Hindlimb muscle (tissue), 1 donor: ENCODE measurements around the gene STAG1. TPM values are rescaled to one million over a fixed set of nuclear protein-coding genes. Genes with fewer than 3 reads are reported as not detected.

Experiments
- DNase-seq: peaks from one replicate; pipeline ENCODE4 v3.0.0-alpha.2; 2013
- polyA plus RNA-seq: library from polyadenylated mRNA; unstranded; fragments of 120-200 nt; gene quantifications from one replicate; pipeline ENCODE4 v1.2.1, GENCODE V29; 2013; ENCODE audit not compliant: insufficient read length

Gene STAG1
- polyA plus RNA-seq, 1 donor = 33.2 TPM

DNA sequence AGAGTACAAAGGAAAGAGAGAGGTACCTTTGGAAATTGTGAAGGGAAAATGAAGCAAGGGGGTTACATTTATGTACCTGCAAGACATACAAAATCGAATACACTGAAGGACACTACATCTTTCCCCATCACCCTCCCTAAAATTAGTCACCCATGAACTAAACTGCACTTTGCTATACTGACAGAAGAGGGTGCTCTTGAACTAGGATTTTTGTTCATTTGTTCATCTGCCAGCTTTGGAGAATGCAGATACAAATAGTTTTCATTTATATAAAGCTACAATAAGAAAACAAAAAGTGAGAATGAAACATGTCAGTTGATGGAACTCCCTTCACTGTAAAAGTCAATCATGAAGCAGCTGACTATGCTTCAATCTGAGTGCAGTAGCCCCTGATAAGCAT lies 446.3 kb downstream of the STAG1 start:
- DNase-seq = no peak

- DNase-seq = no peak
Observed at GRCh38 chr3:136300444-136300843, 451.7 kb downstream of the STAG1 start.

DNA sequence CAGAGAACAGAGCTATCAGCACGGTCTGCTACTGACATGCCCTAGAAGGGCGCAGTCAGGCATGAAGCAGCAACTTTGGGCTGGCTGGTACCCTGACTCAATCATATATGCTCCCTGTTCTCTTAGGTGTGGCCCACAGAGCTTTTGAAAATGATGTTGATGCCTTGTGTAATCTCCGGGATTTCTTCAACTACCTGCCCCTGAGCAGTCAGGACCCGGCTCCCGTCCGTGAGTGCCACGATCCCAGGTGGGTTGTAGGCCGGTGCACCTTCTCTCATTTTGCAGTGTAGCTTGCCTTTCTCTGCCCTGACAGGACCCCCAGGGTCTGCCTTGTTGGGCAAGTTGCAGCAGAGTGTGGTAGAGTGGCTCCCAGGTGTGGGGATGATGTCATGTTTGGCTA lies 454.4 kb downstream of the STAG1 start:
- no peak for DNase-seq

- no peak for DNase-seq
Observed at GRCh38 chr3:136296960-136297359, 455.2 kb downstream of the STAG1 start.

DNA sequence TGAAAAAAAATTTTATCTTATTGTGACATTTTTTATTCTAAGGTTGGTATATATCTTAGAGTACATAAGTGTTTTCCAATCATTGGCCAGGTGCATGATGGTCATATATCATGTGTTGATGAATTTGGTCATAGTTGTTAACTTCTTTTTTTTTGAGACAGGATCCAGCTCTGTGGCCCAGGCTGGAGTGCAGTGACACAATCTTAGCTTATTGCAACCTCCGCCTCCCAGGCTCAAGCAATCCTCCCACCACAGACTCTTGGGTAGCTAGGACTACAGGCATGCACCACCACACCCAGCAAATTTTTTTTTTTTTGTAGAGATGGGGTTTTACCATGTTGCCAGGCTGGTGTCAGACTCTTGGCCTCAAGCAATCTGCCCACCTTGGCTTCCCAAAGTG lies 458.0 kb downstream of the STAG1 start:
- DNase-seq = no peak

DNA sequence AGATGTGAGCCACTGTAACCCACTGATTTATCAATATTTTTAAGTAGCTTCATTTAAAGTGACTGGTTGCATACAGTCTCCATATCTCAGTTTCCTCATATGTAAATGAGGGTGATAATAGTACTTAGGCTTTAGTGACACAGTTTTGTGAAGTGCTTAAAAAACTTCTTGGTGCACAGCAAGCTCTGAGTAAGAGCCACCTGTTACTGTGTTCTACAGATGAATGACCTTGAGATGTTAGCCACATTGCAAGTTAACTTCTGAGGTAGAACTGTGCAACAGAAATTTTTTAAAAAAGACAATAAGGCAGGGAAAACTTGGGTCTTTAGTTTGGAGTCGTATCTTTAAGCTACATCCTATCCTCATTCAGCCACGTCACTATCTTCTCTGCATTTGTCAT lies 458.9 kb downstream of the STAG1 start:
- no peak for DNase-seq

GRCh38 chr3:136292500-136292899 lies 459.7 kb downstream of the STAG1 start:
- DNase-seq = no peak

- DNase-seq = no peak
Observed at GRCh38 chr3:136291302-136291701, 460.9 kb downstream of the STAG1 start.

Other genes with a start within 250 kb of the STAG1 start
- gene SLC35G2, start 66.7 kb upstream of the STAG1 start, polyA plus RNA-seq = 1.7 TPM
- 29.0 TPM for gene NCK1, start 109.8 kb upstream of the STAG1 start, polyA plus RNA-seq
- 0.97 TPM for gene IL20RB, start 205.6 kb upstream of the STAG1 start, polyA plus RNA-seq